Gastrocnemius medialis (tissue), 4 donors: ENCODE data around the gene FGD5. TPM values are rescaled to one million over a fixed set of nuclear protein-coding genes. Genes with fewer than 3 reads are reported as not detected.

Experiments used
- ATAC-seq, 2 donors: fragments of 150-250 bp; one replicate each; pipeline ENCODE4 v1.9.1; 2016
- DNase-seq, 2 donors: peaks; one replicate each; pipeline ENCODE4 v3.0.0-alpha.2; 2019
- H3K27ac ChIP-seq, 4 donors: fragments of 200-600 bp; sonication (generic); 1 replicate in 1 of 4; 2 replicates in 3 of 4; pipeline ENCODE4 v1.5.1; 2016 to 2018; ENCODE audit warnings: mild to moderate bottlenecking in 2 of 4, moderate library complexity in 1 of 4
- H3K27me3 ChIP-seq, 3 donors: fragments of 200-600 bp; sonication (generic) in 2 of 3; 1 replicate in 1 of 3; 2 replicates in 2 of 3; pipeline versions ENCODE4 v1.5.1 to v1.6.0; 2016 to 2019; ENCODE audit warnings: mild to moderate bottlenecking in 1 of 3, moderate library complexity in 1 of 3
- H3K36me3 ChIP-seq, 2 donors: fragments of 200-600 bp; sonication (generic) in 1 of 2; one replicate each; pipeline ENCODE4 v1.5.1; 2017 to 2018
- H3K4me1 ChIP-seq, 2 donors: fragments of 200-600 bp; sonication (generic) in 1 of 2; one replicate each; pipeline ENCODE4 v1.5.1; 2016 to 2017; ENCODE audit warnings: mild to moderate bottlenecking in 2 of 2
- H3K4me3 ChIP-seq, 4 donors: fragments of 200-600 bp; sonication (generic) in 3 of 4; 1 replicate in 1 of 4; 2 replicates in 3 of 4; pipeline ENCODE4 v1.5.1; 2016 to 2019; ENCODE audit warnings: mild to moderate bottlenecking in 2 of 4
- H3K9me3 ChIP-seq, 3 donors: fragments of 200-600 bp; sonication (generic) in 2 of 3; 1 replicate in 1 of 3; 2 replicates in 2 of 3; pipeline ENCODE4 v1.5.1; 2016 to 2019
- POLR2A ChIP-seq, 2 donors: fragments of 450-650 bp; IDR thresholded peaks; one replicate each; pipeline ENCODE4 v1.6.1; 2017; ENCODE audit warnings: antibody characterized with exemption in 2 of 2, mild to moderate bottlenecking in 2 of 2, moderate library complexity in 2 of 2
- in situ Hi-C, 4 donors: fragments of 200-750 bp; cut with MboI; loops; one replicate each; pipeline versions ENCODE4 v1.15.0 to v1.8.0; 2017; ENCODE audit warnings: low sequenced_read_pairs in 4 of 4
- intact Hi-C: fragments of 100-400 bp; cut with DNase I; formaldehyde crosslinking; loops from one replicate; pipeline ENCODE4 v1.15.1; 2023; ENCODE audit warnings: low total_unique reads
- total RNA-seq, 4 donors: library from RNA; depleted of rRNA; stranded (reverse); fragments of >200 nt; gene quantifications; one replicate each; pipeline versions ENCODE4 v1.1.0 to v1.2.3, GENCODE V29; 2016
- TF ChIP-seq, protein P1 (sequence below), 5 experiments: fragments of 450-650 bp in 3 of 5; fragments of 200-600 bp in 2 of 5; sonication (generic) in 2 of 5; IDR thresholded peaks in 4 of 5; conservative IDR thresholded peaks in 1 of 5; 1 replicate in 4 of 5; 2 replicates in 1 of 5; pipeline ENCODE4 v1.5.1; 2016 to 2019; ENCODE audit warnings: antibody characterized with exemption in 5 of 5, mild to moderate bottlenecking in 3 of 5, moderate library complexity in 3 of 5

Gene FGD5
- total RNA-seq, 4 donors from 2014 or later = 4.4 to 8.4 (median 5.2) TPM

DNA sequence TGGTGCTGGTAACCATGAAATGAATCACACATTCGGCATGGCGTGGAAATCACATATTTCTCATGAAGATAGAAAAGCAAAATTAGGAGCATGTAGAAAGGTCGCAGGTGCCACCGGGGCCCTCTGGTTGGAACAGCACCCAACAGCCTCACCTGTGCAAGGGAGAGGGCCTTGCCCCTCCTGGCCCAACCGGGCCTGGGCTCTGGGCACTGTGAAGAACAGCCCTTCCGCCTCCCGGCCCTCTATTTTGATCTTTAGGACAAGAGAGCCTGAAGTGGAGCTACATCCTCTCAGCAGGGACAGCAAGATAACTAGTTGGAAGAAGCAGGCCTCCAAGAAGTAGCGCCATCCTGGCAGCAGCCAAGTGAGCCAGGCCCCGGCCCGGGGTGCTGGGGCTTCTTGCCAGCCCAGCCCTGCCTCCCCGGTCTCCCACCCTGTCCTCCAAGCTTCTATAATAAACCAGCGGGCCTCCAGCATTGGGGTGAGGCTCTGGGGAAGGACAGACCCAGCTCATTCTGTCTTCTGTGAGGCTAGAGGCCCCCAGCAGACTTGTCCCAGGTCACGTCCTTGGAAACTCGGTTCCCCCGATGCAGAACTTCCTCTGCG, 46.1 kb upstream of the FGD5 start:
- TF ChIP-seq, protein P1, sequence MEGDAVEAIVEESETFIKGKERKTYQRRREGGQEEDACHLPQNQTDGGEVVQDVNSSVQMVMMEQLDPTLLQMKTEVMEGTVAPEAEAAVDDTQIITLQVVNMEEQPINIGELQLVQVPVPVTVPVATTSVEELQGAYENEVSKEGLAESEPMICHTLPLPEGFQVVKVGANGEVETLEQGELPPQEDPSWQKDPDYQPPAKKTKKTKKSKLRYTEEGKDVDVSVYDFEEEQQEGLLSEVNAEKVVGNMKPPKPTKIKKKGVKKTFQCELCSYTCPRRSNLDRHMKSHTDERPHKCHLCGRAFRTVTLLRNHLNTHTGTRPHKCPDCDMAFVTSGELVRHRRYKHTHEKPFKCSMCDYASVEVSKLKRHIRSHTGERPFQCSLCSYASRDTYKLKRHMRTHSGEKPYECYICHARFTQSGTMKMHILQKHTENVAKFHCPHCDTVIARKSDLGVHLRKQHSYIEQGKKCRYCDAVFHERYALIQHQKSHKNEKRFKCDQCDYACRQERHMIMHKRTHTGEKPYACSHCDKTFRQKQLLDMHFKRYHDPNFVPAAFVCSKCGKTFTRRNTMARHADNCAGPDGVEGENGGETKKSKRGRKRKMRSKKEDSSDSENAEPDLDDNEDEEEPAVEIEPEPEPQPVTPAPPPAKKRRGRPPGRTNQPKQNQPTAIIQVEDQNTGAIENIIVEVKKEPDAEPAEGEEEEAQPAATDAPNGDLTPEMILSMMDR (IDR thresholded peaks at IDR 0.05 in 4 of 5, conservative IDR thresholded peaks at IDR 0.05 in 1 of 5) = no peak
- no peak for TF ChIP-seq POLR2A (IDR thresholded peaks at IDR 0.05)
- H3K27me3 ChIP-seq = no peaks in the 10 kb centered on the region
- H3K27ac ChIP-seq = no peak overlapping the region
- intact Hi-C loops = no loop called here
- in situ Hi-C loops = no loop called here
- H3K4me3 ChIP-seq = no peak overlapping the region
- H3K4me1 ChIP-seq = no peaks in the 10 kb centered on the region
- no peak for DNase-seq
- H3K36me3 ChIP-seq = no peaks in the 10 kb centered on the region
- no peak for ATAC-seq
- no peaks in the 10 kb centered on the region for H3K9me3 ChIP-seq

DNA sequence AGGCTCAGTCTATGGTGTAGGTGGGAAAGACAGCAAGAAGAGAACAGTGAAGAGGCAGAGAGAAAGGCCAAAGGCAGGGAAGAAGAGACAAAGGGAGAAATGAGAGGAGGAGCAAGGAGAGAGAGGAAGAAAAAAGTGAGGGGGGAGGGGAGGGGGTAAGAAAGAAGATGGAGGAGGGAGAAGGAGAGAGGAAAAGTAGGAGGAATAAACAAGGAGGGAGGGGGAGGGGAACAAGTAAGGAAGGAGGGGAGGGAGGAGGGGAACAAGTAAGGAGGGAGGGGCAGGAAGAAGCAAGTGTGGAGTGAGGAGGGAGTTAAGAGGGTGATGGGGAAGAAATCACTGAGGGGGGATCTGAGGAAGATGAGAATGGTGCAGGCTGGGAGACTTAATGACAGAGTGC, 45.5 kb upstream of the FGD5 start:
- no peak for TF ChIP-seq POLR2A (IDR thresholded peaks at IDR 0.05)
- TF ChIP-seq, protein P1 (IDR thresholded peaks at IDR 0.05 in 4 of 5, conservative IDR thresholded peaks at IDR 0.05 in 1 of 5) = no peak
- H3K27me3 ChIP-seq = no peaks in the 10 kb centered on the region
- in situ Hi-C loops (no loop called here), intact Hi-C loops (no loop called here)
- H3K4me1 ChIP-seq = no peaks in the 10 kb centered on the region
- no peak for ATAC-seq
- H3K4me3 ChIP-seq = no peak overlapping the region
- no peaks in the 10 kb centered on the region for H3K36me3 ChIP-seq
- H3K9me3 ChIP-seq = no peaks in the 10 kb centered on the region
- no peak overlapping the region for H3K27ac ChIP-seq
- DNase-seq = no peak

DNA sequence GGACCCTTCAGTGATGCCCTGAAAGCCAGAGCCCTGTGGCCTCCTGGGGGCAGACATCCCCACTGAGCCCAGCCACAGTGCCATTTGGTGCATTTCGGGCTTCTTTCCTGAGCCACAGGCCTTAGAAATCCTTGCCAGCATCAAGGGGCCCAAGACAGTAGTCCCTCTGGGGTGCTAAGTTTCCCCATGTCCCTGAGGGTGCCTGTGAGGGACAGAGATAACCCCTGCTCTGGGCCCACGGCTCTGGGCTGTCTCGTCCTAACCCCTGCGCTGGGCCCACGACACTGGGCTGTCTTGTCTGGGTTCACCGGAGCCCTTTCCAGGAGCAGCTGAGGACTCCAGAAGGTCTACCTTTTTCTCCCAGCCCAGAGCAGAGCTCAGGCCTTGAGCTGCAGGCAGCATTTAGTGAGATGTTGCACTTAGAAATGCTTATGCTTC, 45.1 kb upstream of the FGD5 start:
- no peaks in the 10 kb centered on the region for H3K4me1 ChIP-seq
- no peaks in the 10 kb centered on the region for H3K27me3 ChIP-seq
- no peaks in the 10 kb centered on the region for H3K36me3 ChIP-seq
- in situ Hi-C loops = no loop called here
- ATAC-seq = no peak
- DNase-seq = no peak
- intact Hi-C loops = no loop called here
- peaks cover 0 to 4% (median 0%) of the 10 kb centered on the region in 3 donors for H3K9me3 ChIP-seq
- no peak overlapping the region for H3K27ac ChIP-seq
- TF ChIP-seq, protein P1 (IDR thresholded peaks at IDR 0.05 in 4 of 5, conservative IDR thresholded peaks at IDR 0.05 in 1 of 5) = no peak
- no peak for TF ChIP-seq POLR2A (IDR thresholded peaks at IDR 0.05)
- no peak overlapping the region for H3K4me3 ChIP-seq

DNA sequence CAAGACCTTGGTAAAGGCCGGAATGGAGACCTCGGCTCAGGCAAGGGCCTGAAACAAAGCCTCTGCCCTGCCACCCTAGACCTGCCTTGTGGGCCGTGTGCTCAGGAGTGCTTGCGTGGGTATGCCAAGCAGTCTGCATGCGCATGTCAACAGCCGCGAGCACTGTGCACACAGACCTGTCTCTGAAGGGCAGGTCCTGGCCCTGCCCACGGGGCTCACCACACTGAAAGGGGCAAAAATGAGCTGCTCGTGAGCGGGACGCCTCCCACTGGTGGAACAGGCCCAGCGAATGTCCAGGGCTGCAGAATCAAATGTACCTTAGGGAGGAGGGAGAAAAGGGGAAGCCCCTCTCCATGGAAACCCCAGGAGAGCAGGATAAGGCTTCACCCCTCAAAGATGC, 44.3 kb upstream of the FGD5 start:
- DNase-seq (no peak), ATAC-seq (no peak)
- Histone ChIP-seq H3K27ac (no peak overlapping the region), H3K9me3 (peaks cover 0 to 8% (median 0%) of the 10 kb centered on the region in 3 donors), H3K27me3 (no peaks in the 10 kb centered on the region), H3K4me3 (no peak overlapping the region), H3K36me3 (no peaks in the 10 kb centered on the region), H3K4me1 (no peaks in the 10 kb centered on the region)
- in situ Hi-C loops = no loop called here
- TF ChIP-seq, protein P1 (IDR thresholded peaks at IDR 0.05 in 4 of 5, conservative IDR thresholded peaks at IDR 0.05 in 1 of 5) = no peak
- TF ChIP-seq POLR2A (IDR thresholded peaks at IDR 0.05) = no peak
- intact Hi-C loops = no loop called here

DNA sequence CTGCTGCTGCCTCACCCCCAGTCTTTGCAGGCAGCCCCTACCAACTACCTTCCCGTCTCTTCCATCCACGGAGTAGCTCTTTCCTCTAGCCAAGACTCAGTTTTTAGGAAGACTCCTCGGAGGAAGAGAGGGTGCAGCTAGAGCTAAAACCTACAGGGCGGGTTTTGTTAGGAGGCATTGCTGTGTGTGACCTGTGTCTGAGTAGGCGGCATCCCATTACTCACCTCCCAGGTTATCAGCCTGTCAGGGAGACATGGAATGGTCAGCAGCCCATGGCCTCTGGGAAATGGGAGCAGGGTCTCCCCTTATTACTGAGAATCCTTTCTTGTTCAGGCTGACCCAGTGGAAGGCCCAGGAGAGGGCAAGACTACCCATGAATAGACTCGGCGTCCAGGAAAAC, 43.8 kb upstream of the FGD5 start:
- Histone ChIP-seq H3K4me1 (no peaks in the 10 kb centered on the region), H3K27me3 (no peaks in the 10 kb centered on the region), H3K36me3 (no peaks in the 10 kb centered on the region), H3K9me3 (peaks cover 0 to 8% (median 0%) of the 10 kb centered on the region in 3 donors), H3K27ac (no peak overlapping the region), H3K4me3 (no peak overlapping the region)
- intact Hi-C loops (no loop called here), in situ Hi-C loops (loop anchor here in 1 of 4 donors (25.0 kb wide), 1 partner anchor 137 kb away; no protein-coding TSS in a partner anchor)
- no peak for TF ChIP-seq POLR2A (IDR thresholded peaks at IDR 0.05)
- TF ChIP-seq, protein P1 (IDR thresholded peaks at IDR 0.05 in 4 of 5, conservative IDR thresholded peaks at IDR 0.05 in 1 of 5) = no peak
- no peak for ATAC-seq
- no peak for DNase-seq
